DOHH2 (cell line): ENCODE measurements around the gene COL4A1.

Experiments used
- CTCF ChIP-seq: fragments of 200-600 bp; sonication (generic); IDR thresholded peaks from one replicate; pipeline ENCODE4 v1.5.1; 2014; ENCODE audit warnings: antibody characterized with exemption, mild to moderate bottlenecking, low read depth, low read length; ENCODE audit not compliant: poor library complexity, severe bottlenecking
- EZH2phosphoT487 ChIP-seq: fragments of 200-600 bp; sonication (generic); IDR thresholded peaks from 2 replicates; pipeline ENCODE4 v1.6.1; 2017; ENCODE audit warnings: borderline replicate concordance, mild to moderate bottlenecking, antibody characterized with exemption, low read length, moderate library complexity, mixed read lengths

GRCh38 chr13:110186231-110186855 lies 120.6 kb downstream of the COL4A1 start:
- TF ChIP-seq CTCF (no peak), EZH2phosphoT487 (no peak)
